ENCODE results near the gene RCSD1.

- TF ChIP-seq POLR2AphosphoS5 (IDR thresholded peaks at IDR 0.05; ENCODE audit: low read depth, low read length) (no peak), TAF1 (IDR thresholded peaks at IDR 0.05; ENCODE audit: borderline replicate concordance, low read depth, low read length) (no peak), POLR2A (IDR thresholded peaks at IDR 0.05; ENCODE audit: low read depth, low read length) (no peak)
Measured at GRCh38 chr1:167714098-167714438, 84.0 kb downstream of the RCSD1 start.

All from GM12892 (cell line).